Spinal cord (tissue), 10 donors: Measurements from ENCODE around the gene TBC1D4. TPM values are rescaled to one million over a fixed set of nuclear protein-coding genes. Genes with fewer than 3 reads are reported as not detected.

ENCODE experiments used
- DNase-seq, 6 donors: peaks; one replicate each; pipeline versions ENCODE4 v3.0.0 to v3.0.0-alpha.2; 2013 to 2015; ENCODE audit warnings: low spot score in 6 of 6, low read depth in 4 of 6
- H3K27ac ChIP-seq: one replicate; pipeline ENCODE4 v1.5.1; 2013; ENCODE audit warnings: low read depth, low read length, control low read depth
- H3K27me3 ChIP-seq: one replicate; pipeline ENCODE4 v1.6.1; 2013; ENCODE audit warnings: low read length; ENCODE audit not compliant: control insufficient read depth, insufficient read depth
- H3K36me3 ChIP-seq: one replicate; pipeline ENCODE4 v1.6.1; 2013; ENCODE audit warnings: low read length; ENCODE audit not compliant: control insufficient read depth, insufficient read depth
- H3K4me1 ChIP-seq: one replicate; pipeline ENCODE4 v1.6.1; 2013; ENCODE audit warnings: low read length; ENCODE audit not compliant: control insufficient read depth, insufficient read depth
- H3K4me3 ChIP-seq: one replicate; pipeline ENCODE4 v1.5.1; 2013; ENCODE audit warnings: low read depth, low read length, control low read depth
- H3K9me3 ChIP-seq: one replicate; pipeline ENCODE4 v1.6.1; 2013; ENCODE audit warnings: low read length; ENCODE audit not compliant: control insufficient read depth, insufficient read depth
- WGBS: methylation state at CpG from one replicate; pipeline ENCODE4 v1.1.5; 2013; ENCODE audit warnings: missing lambda C conversion rate; ENCODE audit not compliant: insufficient coverage; 5-methylcytosine and 5-hydroxymethylcytosine counted together
- polyA plus RNA-seq, 2 donors: library from polyadenylated mRNA; unstranded; fragments of 120-200 nt; gene quantifications; one replicate each; pipeline ENCODE4 v1.2.1, GENCODE V29; 2013; ENCODE audit not compliant: insufficient read length in 2 of 2
- total RNA-seq, 2 donors: library from RNA; depleted of rRNA in 1 of 2; stranded (reverse); fragments of 120-200 nt in 1 of 2; fragments of >200 nt in 1 of 2; gene quantifications; one replicate each; pipeline versions ENCODE4 v1.2.3 to v1.2.4, GENCODE V29; 2013 to 2014
- donor health status: healthy.

The TBC1D4 gene
- total and polyA plus RNA-seq, 4 donors, result 11.1 to 19.2 (median 13.1) TPM

DNA sequence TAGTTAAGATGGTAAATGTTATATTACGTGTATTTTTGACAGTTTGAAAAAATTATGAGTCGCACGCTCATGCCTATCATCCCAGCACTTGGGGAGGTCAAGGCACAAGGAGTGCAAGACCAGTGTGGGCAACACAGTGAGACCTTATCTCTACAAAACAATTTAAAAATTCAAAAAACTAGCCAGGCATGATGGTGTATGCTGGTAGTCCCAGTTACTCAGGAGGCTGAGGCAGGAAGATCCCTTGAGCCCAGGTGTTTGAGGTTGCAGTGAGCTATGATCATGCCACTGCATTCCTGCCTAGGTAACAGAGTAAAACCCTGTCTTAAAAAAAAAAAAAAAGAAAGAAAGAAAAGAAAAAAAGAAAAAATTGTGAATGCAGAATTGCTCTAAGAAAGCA lies 58.0 kb downstream of the TBC1D4 start:
- DNase-seq, result no peak
- no CpG with 5 or more reads among the region's 3 CpGs for WGBS
- H3K27me3 ChIP-seq, result no peaks in the 10 kb centered on the region

DNA sequence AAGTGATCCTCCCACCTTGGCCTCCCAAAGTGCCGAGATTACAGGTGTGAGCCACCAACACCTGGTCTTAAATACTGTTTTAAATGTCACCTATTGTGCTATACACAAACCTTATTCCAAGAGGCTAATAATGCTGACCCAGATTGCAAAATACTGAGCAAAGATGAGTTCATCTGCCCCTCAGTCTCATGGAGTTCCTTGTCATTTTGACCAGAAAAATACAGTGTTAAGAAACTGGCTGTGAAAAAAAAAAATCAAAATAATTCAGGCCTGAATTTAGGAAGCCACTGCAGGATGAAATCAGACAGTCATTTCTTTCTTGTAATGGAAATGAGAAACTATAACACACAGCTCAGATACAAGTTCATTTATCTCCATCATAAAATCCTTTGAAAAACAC lies 59.9 kb downstream of the TBC1D4 start:
- no peak overlapping the region for H3K27ac ChIP-seq
- peaks cover 2% of the 10 kb centered on the region for H3K4me1 ChIP-seq

More for the DNA sequence above, 58.0 kb downstream of the TBC1D4 start:
- Histone ChIP-seq H3K27ac (no peak overlapping the region), H3K4me3 (no peak overlapping the region), H3K4me1 (no peaks in the 10 kb centered on the region), H3K36me3 (no peaks in the 10 kb centered on the region), H3K9me3 (no peaks in the 10 kb centered on the region)

DNA sequence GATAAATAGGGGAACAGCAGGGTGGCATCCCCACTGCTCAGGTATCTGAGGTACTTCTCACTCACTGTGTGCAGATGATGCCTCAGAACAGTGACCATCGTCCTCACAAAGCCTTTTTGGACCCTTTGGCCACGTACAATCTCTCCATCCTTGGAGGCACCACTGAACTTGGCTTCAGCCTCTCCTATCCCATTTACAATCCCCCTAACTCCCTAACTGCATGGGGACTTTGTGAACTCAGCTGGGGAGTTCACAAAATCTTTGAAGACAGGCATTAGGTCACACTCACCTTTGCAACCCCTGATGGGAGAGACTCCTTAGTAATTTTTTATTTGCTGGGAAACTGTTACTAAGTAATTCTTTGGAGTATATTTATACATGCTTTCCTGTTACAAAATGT lies 60.8 kb downstream of the TBC1D4 start:
- Histone ChIP-seq H3K9me3 (no peaks in the 10 kb centered on the region), H3K4me1 (peaks cover 7% of the 10 kb centered on the region), H3K4me3 (no peak overlapping the region), H3K27ac (no peak overlapping the region), H3K36me3 (no peaks in the 10 kb centered on the region), H3K27me3 (no peaks in the 10 kb centered on the region)
- 92% methylated on average over 2 of the region's 2 CpGs for WGBS
- no peak for DNase-seq

More for the DNA sequence above, 59.9 kb downstream of the TBC1D4 start:
- Histone ChIP-seq H3K36me3 (no peaks in the 10 kb centered on the region), H3K9me3 (no peaks in the 10 kb centered on the region), H3K4me3 (no peak overlapping the region), H3K27me3 (no peaks in the 10 kb centered on the region)
- DNase-seq, result no peak
- 100% methylated on average over 1 of the region's 1 CpG for WGBS

DNA sequence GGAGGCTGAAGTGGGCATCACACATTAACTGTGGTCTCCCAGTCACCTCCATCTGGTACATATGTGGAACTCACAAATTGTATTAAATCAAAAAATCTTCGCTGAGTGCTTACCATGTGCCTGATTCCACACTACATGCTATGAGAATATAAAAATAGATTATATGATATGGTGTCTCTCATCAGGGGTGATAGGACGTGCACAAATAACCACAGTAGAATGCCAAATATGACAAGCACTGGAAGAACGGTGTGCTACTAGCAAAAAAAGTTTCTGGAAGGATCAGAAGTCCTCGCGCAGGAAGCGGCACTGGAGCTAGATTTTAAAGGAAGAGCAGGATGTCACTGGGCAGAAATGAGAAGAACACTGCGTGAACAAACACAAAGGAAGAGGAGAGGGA lies 62.3 kb downstream of the TBC1D4 start:
- no peak overlapping the region for H3K4me3 ChIP-seq
- no peak overlapping the region for H3K27ac ChIP-seq
- 96% methylated on average over 4 of the region's 7 CpGs for WGBS
- no peaks in the 10 kb centered on the region for H3K27me3 ChIP-seq
- peaks cover 7% of the 10 kb centered on the region for H3K4me1 ChIP-seq
- DNase-seq, result no peak
- no peaks in the 10 kb centered on the region for H3K9me3 ChIP-seq
- H3K36me3 ChIP-seq, result no peaks in the 10 kb centered on the region

- Histone ChIP-seq H3K27ac (no peak overlapping the region), H3K36me3 (no peaks in the 10 kb centered on the region), H3K4me1 (peaks cover 7% of the 10 kb centered on the region), H3K4me3 (no peak overlapping the region), H3K27me3 (no peaks in the 10 kb centered on the region), H3K9me3 (no peaks in the 10 kb centered on the region)
- WGBS, result no CpG with 5 or more reads among the region's 2 CpGs
- no peak for DNase-seq
These were observed 63.0 kb downstream of the TBC1D4 start for GRCh38 chr13:75418997-75419396.

DNA sequence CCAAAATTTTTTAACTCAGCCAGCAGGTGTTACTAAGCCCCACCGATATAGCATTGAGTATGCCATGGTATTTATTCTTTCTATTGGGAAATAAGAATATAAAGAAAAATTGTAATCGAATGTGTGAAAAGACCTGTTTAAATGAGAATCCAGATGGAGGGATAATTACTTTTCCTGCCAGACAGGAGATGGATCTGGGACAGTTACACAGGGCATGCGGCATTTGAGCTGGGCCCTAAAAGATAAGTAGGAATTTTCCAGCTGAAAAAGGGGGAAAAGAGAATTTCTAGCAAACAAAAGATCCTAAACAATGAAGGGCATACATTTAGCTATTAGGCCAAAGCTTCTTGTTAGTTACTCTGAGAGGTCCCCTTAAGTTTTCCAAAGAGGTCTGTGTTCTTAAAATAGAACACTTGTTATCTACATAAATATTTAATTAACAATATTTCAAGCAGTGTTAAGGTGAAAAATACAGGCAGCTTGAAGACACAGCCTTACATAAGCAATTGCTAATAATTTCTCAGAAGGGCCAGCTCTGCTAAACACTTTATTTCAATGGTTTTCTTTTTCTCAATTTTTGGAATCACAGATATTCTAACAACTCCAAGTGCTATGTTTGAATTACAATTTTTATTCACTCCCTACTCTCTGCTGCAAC lies 63.7 kb downstream of the TBC1D4 start:
- H3K36me3 ChIP-seq, result no peaks in the 10 kb centered on the region
- no peak overlapping the region for H3K4me3 ChIP-seq
- no peaks in the 10 kb centered on the region for H3K9me3 ChIP-seq
- WGBS, result 75% methylated on average over 2 of the region's 3 CpGs
- no peak overlapping the region for H3K27ac ChIP-seq
- peaks cover 7% of the 10 kb centered on the region for H3K4me1 ChIP-seq
- H3K27me3 ChIP-seq, result no peaks in the 10 kb centered on the region
- DNase-seq, result no peak

DNA sequence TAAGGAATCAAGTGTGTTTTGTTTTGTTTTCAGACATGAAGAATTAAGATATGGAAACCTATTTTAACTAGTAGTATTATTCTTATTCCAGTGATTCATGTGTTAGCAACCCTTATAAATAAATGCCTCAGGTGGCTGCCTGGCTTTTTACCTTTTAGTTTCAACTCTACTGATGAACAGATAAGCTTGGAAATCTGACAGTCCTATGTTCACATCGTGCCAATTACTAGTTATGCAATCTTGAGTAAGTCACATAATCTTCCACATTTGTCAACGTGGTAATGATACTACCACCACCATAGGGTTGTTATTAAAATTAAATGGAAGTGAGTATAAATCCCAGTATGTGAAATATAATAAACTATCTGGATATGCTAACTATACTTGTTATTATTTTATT lies 64.3 kb downstream of the TBC1D4 start:
- Histone ChIP-seq H3K4me1 (peaks cover 7% of the 10 kb centered on the region), H3K27me3 (no peaks in the 10 kb centered on the region), H3K36me3 (no peaks in the 10 kb centered on the region), H3K4me3 (no peak overlapping the region), H3K9me3 (no peaks in the 10 kb centered on the region), H3K27ac (no peak overlapping the region)
- DNase-seq, result no peak
- no CpG with 5 or more reads among the region's 2 CpGs for WGBS

DNA sequence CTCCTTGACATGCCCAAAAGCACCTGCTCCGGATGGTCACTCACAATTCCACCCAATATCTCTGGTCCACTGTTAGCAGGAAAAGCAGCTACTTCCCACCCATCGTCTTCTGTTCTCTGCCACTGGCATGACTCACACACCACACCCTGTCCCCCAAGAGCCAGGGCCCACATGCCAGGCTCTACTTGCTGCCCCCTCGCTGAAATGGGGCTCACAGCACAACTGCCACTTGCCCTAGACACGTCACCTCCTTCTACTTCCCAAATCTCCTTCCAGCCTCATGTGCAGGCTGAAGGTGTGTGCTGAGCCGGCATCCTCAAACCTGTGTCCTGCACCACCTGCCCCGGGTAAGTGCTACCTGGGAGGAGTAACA lies 65.0 kb downstream of the TBC1D4 start:
- Histone ChIP-seq H3K36me3 (no peaks in the 10 kb centered on the region), H3K27ac (no peak overlapping the region), H3K4me1 (peaks cover 7% of the 10 kb centered on the region), H3K4me3 (no peak overlapping the region), H3K9me3 (no peaks in the 10 kb centered on the region), H3K27me3 (no peaks in the 10 kb centered on the region)
- DNase-seq, result no peak
- 95% methylated on average over 4 of the region's 6 CpGs for WGBS

DNA sequence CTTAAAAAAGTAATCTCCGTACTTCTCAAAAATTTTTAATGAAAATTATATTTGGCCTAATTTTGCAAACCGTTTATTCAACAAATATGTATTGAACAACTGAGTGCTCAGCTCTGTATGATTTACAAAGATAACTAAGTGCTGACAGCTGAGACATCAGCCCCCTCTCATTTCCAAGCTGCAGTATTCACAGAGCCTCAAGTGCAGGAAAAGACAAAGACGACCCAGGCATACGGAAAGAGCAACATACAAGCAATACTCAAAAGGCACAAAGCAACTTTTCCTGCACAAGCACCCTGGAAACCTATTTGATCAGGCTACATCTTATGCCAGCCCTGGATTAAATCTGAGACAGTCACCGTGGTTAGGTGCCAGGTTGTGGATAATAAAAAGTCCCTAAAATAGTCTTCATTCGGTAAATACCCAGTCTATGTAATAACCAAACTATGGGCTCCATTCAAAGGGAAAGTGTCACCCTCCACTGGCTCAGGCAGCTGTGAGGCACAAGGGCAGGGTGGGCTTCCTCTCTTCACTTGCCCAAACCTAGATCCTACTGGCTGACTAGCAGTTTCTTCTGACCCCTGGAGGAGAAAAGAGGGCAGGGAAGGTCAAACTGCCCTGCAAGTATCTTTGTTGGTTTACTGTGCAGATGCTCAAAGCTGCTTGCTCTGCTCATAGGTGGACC lies 65.5 kb downstream of the TBC1D4 start:
- peak in 2 of 6 donors; percentile 14 to 18 for DNase-seq
- Histone ChIP-seq H3K9me3 (no peaks in the 10 kb centered on the region), H3K27ac (no peak overlapping the region), H3K4me1 (peaks cover 7% of the 10 kb centered on the region), H3K4me3 (no peak overlapping the region), H3K27me3 (no peaks in the 10 kb centered on the region), H3K36me3 (no peaks in the 10 kb centered on the region)
- WGBS, result 46% methylated on average over 3 of the region's 6 CpGs

DNA sequence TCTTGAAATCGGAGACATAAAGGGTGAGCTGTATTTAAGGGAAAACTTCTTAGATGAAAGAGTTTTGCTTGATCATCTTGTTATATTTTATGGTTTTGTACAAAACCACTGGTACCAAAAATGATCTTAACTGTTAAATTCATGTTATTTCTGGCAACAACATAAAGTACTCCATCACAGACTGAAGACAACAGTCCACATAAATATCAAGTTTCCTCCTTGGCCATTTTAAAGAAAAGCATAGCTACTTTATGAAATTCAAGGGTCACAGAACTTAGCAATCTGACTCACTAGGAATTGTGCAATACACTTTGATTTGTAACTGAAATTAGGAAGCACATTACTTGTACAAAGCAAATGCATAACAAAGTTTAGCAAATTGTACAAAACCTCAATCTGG lies 66.3 kb downstream of the TBC1D4 start:
- no peak overlapping the region for H3K27ac ChIP-seq
- no CpG with 5 or more reads among the region's 1 CpG for WGBS
- H3K27me3 ChIP-seq, result no peaks in the 10 kb centered on the region
- no peak for DNase-seq
- no peaks in the 10 kb centered on the region for H3K36me3 ChIP-seq
- H3K4me1 ChIP-seq, result peaks cover 7% of the 10 kb centered on the region
- no peaks in the 10 kb centered on the region for H3K9me3 ChIP-seq
- no peak overlapping the region for H3K4me3 ChIP-seq
